Gastroesophageal sphincter (tissue), 4 donors: ENCODE results near the gene ARHGEF4. TPM values are rescaled to one million over a fixed set of nuclear protein-coding genes. Genes with fewer than 3 reads are reported as not detected.

ENCODE experiments used
- ATAC-seq: fragments of 150-250 bp; one replicate; pipeline ENCODE4 v1.9.1; 2016; ENCODE audit warnings: mild to moderate bottlenecking, moderate library complexity
- H3K27ac ChIP-seq, 4 donors: fragments of 200-600 bp; sonication (generic) in 3 of 4; 1 replicate in 3 of 4; 2 replicates in 1 of 4; pipeline ENCODE4 v1.5.1; 2016 to 2019
- H3K27me3 ChIP-seq: fragments of 200-600 bp; sonication (generic); one replicate; pipeline ENCODE4 v1.5.1; 2019
- H3K36me3 ChIP-seq, 2 donors: fragments of 200-600 bp; sonication (generic); one replicate each; pipeline ENCODE4 v1.5.1; 2019; ENCODE audit warnings: control low read depth in 1 of 2
- H3K4me1 ChIP-seq, 3 donors: fragments of 200-600 bp; sonication (generic); 1 replicate in 2 of 3; 2 replicates in 1 of 3; pipeline ENCODE4 v1.5.1; 2016 to 2019; ENCODE audit warnings: control low read depth in 2 of 3
- H3K4me3 ChIP-seq, 2 donors: fragments of 200-600 bp; sonication (generic); one replicate each; pipeline ENCODE4 v1.5.1; 2019; ENCODE audit warnings: mild to moderate bottlenecking in 1 of 2, moderate library complexity in 1 of 2
- H3K9me3 ChIP-seq, 3 donors: fragments of 200-600 bp; sonication (generic); one replicate each; pipeline ENCODE4 v1.5.1; 2017 to 2019; ENCODE audit warnings: control low read depth in 2 of 3
- EP300 ChIP-seq: sonication (generic); formaldehyde crosslinking; IDR thresholded peaks from one replicate; pipeline ENCODE4 v1.6.1; 2017; ENCODE audit warnings: antibody characterized with exemption, mild to moderate bottlenecking
- POLR2A ChIP-seq, 2 donors: fragments of 450-650 bp; IDR thresholded peaks; one replicate each; pipeline ENCODE4 v1.6.1; 2017; ENCODE audit warnings: antibody characterized with exemption in 2 of 2, mild to moderate bottlenecking in 2 of 2, moderate library complexity in 1 of 2
- POLR2AphosphoS5 ChIP-seq: sonication (generic); formaldehyde crosslinking; IDR thresholded peaks from one replicate; pipeline ENCODE4 v1.6.1; 2017; ENCODE audit warnings: antibody characterized with exemption
- WGBS, 2 donors: methylation state at CpG; one replicate each; pipeline ENCODE4 v1.1.5; 2018; ENCODE audit warnings: low coverage in 1 of 2; 5-methylcytosine and 5-hydroxymethylcytosine counted together
- total RNA-seq, 4 donors: library from RNA; depleted of rRNA; stranded (reverse); fragments of >200 nt; gene quantifications; one replicate each; pipeline ENCODE4 v1.1.0, GENCODE V29; 2016
- TF ChIP-seq, protein P1 (sequence below), 4 experiments: fragments of 200-600 bp in 2 of 4; fragments of 450-650 bp in 2 of 4; sonication (generic) in 1 of 4; IDR thresholded peaks; one replicate each; pipeline ENCODE4 v1.5.1; 2017 to 2019; ENCODE audit warnings: antibody characterized with exemption in 4 of 4, mild to moderate bottlenecking in 2 of 4, moderate library complexity in 2 of 4

ARHGEF4 gene
- total RNA-seq, 4 donors from 2014 or later, result 15.9 to 59.5 (median 21.8) TPM

DNA sequence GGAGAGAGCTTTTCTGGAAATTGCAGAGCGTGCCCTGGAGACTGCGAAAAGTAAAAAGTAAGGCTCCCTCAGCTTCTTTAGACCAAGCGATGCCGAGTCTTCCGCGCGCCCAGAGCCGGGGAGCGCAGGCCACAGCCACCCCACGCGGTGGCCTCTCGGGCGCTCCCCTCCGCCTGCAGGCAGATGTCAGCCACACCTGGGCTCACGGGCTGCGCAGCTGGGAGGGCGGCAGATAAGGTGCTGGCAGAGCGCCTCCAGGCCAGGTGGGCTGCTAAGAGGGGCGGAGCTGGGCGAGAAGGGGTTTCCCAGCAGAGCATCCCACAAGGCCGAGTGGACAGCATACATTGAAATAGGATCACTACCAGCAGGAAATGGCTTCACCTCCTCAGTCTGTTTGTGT, 81.7 kb downstream of the ARHGEF4 start:
- TF ChIP-seq EP300 (no peak), POLR2AphosphoS5 (no peak), POLR2A (IDR thresholded peaks at IDR 0.05) (no peak)
- TF ChIP-seq, protein P1, sequence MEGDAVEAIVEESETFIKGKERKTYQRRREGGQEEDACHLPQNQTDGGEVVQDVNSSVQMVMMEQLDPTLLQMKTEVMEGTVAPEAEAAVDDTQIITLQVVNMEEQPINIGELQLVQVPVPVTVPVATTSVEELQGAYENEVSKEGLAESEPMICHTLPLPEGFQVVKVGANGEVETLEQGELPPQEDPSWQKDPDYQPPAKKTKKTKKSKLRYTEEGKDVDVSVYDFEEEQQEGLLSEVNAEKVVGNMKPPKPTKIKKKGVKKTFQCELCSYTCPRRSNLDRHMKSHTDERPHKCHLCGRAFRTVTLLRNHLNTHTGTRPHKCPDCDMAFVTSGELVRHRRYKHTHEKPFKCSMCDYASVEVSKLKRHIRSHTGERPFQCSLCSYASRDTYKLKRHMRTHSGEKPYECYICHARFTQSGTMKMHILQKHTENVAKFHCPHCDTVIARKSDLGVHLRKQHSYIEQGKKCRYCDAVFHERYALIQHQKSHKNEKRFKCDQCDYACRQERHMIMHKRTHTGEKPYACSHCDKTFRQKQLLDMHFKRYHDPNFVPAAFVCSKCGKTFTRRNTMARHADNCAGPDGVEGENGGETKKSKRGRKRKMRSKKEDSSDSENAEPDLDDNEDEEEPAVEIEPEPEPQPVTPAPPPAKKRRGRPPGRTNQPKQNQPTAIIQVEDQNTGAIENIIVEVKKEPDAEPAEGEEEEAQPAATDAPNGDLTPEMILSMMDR (IDR thresholded peaks at IDR 0.05), result no peak
- Histone ChIP-seq H3K4me1 (no peaks in the 10 kb centered on the region), H3K36me3 (no peaks in the 10 kb centered on the region), H3K27ac (no peak overlapping the region), H3K9me3 (no peaks in the 10 kb centered on the region), H3K27me3 (peaks cover 36% of the 10 kb centered on the region), H3K4me3 (no peak overlapping the region)
- no peak for ATAC-seq
- 0 to 65% methylated on average over 1 to 5 of the region's 21 CpGs for WGBS, 2 donors

DNA sequence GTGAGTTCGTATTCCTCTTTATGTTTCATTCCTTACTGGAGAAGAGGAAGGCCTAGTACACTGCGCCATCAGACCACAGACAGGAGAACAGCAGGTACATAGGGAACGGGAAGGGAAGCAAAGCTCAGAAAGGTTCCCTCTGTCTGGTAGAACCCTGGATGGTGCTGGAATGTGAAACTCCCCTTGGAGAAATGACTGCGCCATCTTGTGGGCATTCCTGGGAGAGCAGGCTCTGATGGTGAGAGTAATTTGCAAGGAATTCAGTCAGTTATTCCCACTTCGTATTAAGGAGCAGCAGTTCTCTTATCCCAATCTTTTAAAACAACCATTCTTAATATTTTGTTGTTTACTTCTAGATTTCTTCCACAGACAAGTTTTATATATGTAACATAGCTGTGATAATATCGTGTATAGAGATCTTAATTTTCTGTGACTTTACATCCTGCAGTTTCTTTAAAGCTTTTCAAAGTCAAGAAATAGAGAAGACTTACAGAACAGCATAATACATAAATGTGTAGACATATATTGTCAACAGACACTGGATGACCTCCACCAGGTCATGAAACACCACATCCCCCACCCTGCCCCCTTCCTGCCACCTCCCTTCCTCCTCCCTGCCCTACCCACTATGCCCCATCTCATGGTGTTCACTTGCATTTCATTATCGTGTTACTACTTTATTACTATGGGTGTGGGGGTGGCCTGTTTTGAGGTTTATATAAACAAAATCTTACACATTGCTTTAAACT, 83.9 kb downstream of the ARHGEF4 start:
- 27 to 29% methylated on average over 5 to 7 of the region's 7 CpGs for WGBS, 2 donors
- no peak for ATAC-seq

DNA sequence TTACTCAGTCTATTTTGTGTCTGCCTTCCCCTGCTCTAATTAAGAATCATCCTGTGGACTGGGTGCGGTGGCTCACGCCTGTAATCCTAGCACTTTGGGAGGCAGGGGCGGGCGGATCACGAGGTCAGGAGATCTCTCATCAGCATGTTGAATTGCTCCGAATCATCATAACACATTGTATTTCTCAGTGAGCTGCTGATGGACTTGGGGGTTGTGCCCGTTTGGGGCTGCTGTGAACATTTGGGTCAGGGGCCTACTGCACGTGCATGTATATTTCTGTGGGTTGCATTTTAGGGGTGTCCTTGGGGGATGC, 84.4 kb downstream of the ARHGEF4 start:
- WGBS, 2 donors, result 82 to 95% methylated on average over 4 to 7 of the region's 8 CpGs

More for the DNA sequence above, 83.9 kb downstream of the ARHGEF4 start:
- Histone ChIP-seq H3K4me3 (no peak overlapping the region), H3K27ac (no peak overlapping the region), H3K9me3 (no peaks in the 10 kb centered on the region), H3K27me3 (peaks cover 21% of the 10 kb centered on the region), H3K4me1 (no peaks in the 10 kb centered on the region), H3K36me3 (no peaks in the 10 kb centered on the region)
- TF ChIP-seq, protein P1 (IDR thresholded peaks at IDR 0.05), result peak; percentile 56 to 80 (median 62)
- no peak for TF ChIP-seq POLR2A (IDR thresholded peaks at IDR 0.05)

DNA sequence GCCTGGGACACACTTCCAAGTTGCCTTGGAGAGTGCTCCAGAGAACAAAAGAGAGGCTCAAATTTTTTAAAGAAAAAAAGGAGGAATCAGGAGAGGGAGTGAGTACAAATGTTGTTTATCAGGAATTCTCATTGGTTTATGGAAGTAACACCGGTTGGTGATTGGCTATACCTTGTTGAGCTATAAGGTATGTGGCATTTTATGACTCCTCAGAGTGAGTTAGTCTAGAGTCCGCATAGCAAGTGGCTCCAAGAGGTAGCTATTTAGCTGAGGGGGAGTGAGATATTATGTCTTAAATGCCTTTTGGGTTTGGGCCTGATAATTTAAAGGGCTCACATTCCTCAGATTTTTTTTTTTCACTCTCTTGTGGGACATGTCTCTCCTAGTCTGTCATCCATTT, 85.7 kb downstream of the ARHGEF4 start:
- Histone ChIP-seq H3K36me3 (no peaks in the 10 kb centered on the region), H3K4me1 (no peaks in the 10 kb centered on the region), H3K27ac (no peak overlapping the region), H3K27me3 (peaks cover 3% of the 10 kb centered on the region), H3K4me3 (no peak overlapping the region), H3K9me3 (peaks cover 0 to 6% (median 0%) of the 10 kb centered on the region in 3 donors)
- TF ChIP-seq, protein P1 (IDR thresholded peaks at IDR 0.05), result no peak
- TF ChIP-seq EP300 (no peak), POLR2AphosphoS5 (no peak), POLR2A (IDR thresholded peaks at IDR 0.05) (no peak)
- WGBS, 2 donors, result 89 to 96% methylated on average over 2 of the region's 2 CpGs
- ATAC-seq, result no peak

More for the DNA sequence above, 84.4 kb downstream of the ARHGEF4 start:
- Histone ChIP-seq H3K9me3 (no peaks in the 10 kb centered on the region), H3K4me1 (no peaks in the 10 kb centered on the region), H3K36me3 (no peaks in the 10 kb centered on the region), H3K27ac (no peak overlapping the region), H3K4me3 (no peak overlapping the region), H3K27me3 (peaks cover 16% of the 10 kb centered on the region)
- TF ChIP-seq POLR2A (IDR thresholded peaks at IDR 0.05) (no peak), POLR2AphosphoS5 (no peak), EP300 (no peak)
- TF ChIP-seq, protein P1 (IDR thresholded peaks at IDR 0.05), result no peak
- ATAC-seq, result no peak

DNA sequence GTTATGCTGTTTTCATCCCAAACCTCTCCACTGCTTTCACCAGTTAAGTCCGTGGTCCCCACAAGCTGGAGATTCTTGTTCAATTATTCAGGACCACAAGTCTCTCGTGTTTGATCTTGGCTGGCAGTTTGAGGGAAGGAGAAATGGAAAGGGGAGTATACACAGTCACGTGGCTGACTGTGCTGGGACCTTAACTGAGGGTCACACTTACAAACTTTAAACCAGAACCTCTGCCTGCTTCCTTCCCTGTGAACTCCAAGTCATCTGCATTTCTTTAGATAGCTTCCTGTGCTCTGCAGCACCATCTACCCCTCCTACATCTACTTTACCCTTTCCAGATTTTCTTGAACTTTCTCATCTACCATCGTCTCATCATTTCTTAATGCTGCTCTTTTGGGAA, 91.7 kb downstream of the ARHGEF4 start:
- no peak for ATAC-seq
- H3K27ac ChIP-seq, result no peak overlapping the region
- H3K4me3 ChIP-seq, result no peak overlapping the region
- TF ChIP-seq EP300 (no peak), POLR2AphosphoS5 (no peak), POLR2A (IDR thresholded peaks at IDR 0.05) (no peak)
- TF ChIP-seq, protein P1 (IDR thresholded peaks at IDR 0.05), result no peak
- no peaks in the 10 kb centered on the region for H3K36me3 ChIP-seq
- peaks cover 0 to 25% (median 0%) of the 10 kb centered on the region in 3 donors for H3K9me3 ChIP-seq
- peaks cover 13% of the 10 kb centered on the region for H3K27me3 ChIP-seq
- H3K4me1 ChIP-seq, result no peaks in the 10 kb centered on the region
- 64 to 74% methylated on average over 3 to 4 of the region's 4 CpGs for WGBS, 2 donors
